Activated naive CD4-positive, alpha-beta T cell treated with anti-CD3 and anti-CD28 coated beads for 36 hours (primary cell): ENCODE data around the gene IBA57. TPM values are rescaled to one million over a fixed set of nuclear protein-coding genes. Genes with fewer than 3 reads are reported as not detected.

Experiments
- CTCF ChIA-PET: fragments of 350-600 bp; sonication (Branson Sonifier 250); formaldehyde crosslinking; loops from one replicate; lab custom pipeline; 2021; ENCODE audit warnings: antibody characterized with exemption; lab: Charles Lee
- DNase-seq: peaks from one replicate; pipeline ENCODE4 v3.0.0-alpha.2; 2020
- H3K27ac Mint-ChIP-seq: one replicate; pipeline ENCODE4 v1.8.0; 2021; ENCODE audit warnings: mild to moderate bottlenecking, mixed read lengths
- H3K27me3 Mint-ChIP-seq: one replicate; pipeline ENCODE4 v1.8.0; 2021; ENCODE audit warnings: low read depth, mixed read lengths
- H3K36me3 Mint-ChIP-seq: one replicate; pipeline ENCODE4 v1.8.0; 2021; ENCODE audit warnings: low read depth, mixed read lengths
- H3K4me1 Mint-ChIP-seq: one replicate; pipeline ENCODE4 v1.8.0; 2021; ENCODE audit warnings: low read depth, mixed read lengths
- H3K4me3 Mint-ChIP-seq: one replicate; pipeline ENCODE4 v1.8.0; 2021; ENCODE audit warnings: mild to moderate bottlenecking, moderate library complexity, mixed read lengths
- H3K9me3 Mint-ChIP-seq: one replicate; pipeline ENCODE4 v1.8.0; 2021; ENCODE audit warnings: mixed read lengths
- intact Hi-C: fragments of 100-400 bp; cut with micrococcal nuclease; formaldehyde crosslinking; loops from one replicate; pipeline ENCODE4 v1.15.1; 2023
- total RNA-seq, 2 experiments: library from RNA; stranded (reverse); gene quantifications; one replicate each; pipeline ENCODE4 v1.2.3, GENCODE V29; 2021

The IBA57 gene
- total RNA-seq, 2 experiments from 2014 or later = 4.9 to 5.5 TPM

- H3K4me1 Mint-ChIP-seq = peaks cover 25% of the 10 kb centered on the region
- H3K27me3 Mint-ChIP-seq = no peaks in the 10 kb centered on the region
- H3K4me3 Mint-ChIP-seq = peak overlapping the region; percentile 97
- intact Hi-C loops = no loop called here
- peak overlapping the region; percentile 98 for H3K27ac Mint-ChIP-seq
- no peaks in the 10 kb centered on the region for H3K9me3 Mint-ChIP-seq
- CTCF ChIA-PET = interaction anchor here (0.6 to 1.8 kb wide), 2 partner anchors 9 to 27 kb away, joined by 3 to 4 read pairs; no protein-coding TSS in a partner anchor
- DNase-seq = no peak
- peaks cover 4% of the 10 kb centered on the region for H3K36me3 Mint-ChIP-seq
These were observed 26.1 kb upstream of the IBA57 start for GRCh38 chr1:228139406-228139930.

DNA sequence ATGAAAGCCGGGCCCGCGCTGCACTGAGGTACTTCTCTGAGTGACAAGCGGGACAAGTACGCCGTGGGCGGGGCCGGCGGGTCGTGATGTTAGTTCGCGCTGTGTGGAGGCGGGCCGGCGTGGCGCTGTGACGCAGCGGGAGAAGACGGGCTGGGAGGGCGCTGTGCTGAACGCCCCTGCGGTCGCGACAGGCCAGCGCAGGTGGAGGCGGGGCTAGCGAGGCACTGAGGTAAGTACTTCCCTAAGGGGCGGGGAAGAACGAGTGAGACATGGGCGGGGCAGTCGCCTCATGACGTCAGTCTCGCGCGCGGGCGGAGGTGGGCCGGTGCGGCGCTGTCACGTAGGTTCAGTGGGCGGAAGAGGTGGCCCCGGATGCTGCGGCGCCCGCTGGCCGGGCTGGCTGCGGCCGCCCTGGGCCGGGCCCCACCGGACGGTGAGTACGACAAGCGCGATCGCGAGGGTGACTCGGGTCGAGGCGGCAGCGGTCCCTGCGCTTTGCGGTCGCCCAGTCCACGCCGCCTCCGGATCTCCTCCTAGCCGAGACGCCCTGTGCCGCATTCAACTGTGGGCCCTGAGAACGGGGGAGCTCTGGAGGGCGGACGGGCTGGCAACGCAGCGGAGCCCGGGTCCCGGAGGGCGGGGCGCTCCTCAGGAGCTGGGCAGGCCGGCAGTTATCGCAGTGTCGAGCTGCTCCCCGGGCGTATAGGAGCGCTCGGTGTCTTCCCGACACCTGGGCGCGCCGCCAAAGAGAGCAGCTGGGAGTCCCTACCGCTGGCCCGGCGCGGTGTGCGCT is 25.5 kb upstream of the IBA57 start, which contains the start of gene GUK1:
GUK1 (plus strand) TSS at position 349 of the 793 bp plus-strand sequence; CDS start at position 373, 24 bp downstream.
- Mint-ChIP-seq H3K36me3 (peaks cover 4% of the 10 kb centered on the region), H3K27ac (peak within 1 kb of the TSS; percentile 98), H3K9me3 (no peaks in the 10 kb centered on the region), H3K27me3 (no peaks in the 10 kb centered on the region), H3K4me3 (peak within 1 kb of the TSS; percentile 97), H3K4me1 (peaks cover 25% of the 10 kb centered on the region)
- CTCF ChIA-PET = interaction anchor here (0.6 to 1.8 kb wide), 5 partner anchors 9 to 145 kb away, joined by 3 to 6 read pairs (median 3); no protein-coding TSS in a partner anchor
- intact Hi-C loops = loop anchor here (1.0 to 2.0 kb wide), 9 partner anchors 9 to 323 kb away; partner anchors contain the start of genes ARF1, C1orf35, IBA57 and MRPL55
- peak; percentile 100 for DNase-seq

DNA sequence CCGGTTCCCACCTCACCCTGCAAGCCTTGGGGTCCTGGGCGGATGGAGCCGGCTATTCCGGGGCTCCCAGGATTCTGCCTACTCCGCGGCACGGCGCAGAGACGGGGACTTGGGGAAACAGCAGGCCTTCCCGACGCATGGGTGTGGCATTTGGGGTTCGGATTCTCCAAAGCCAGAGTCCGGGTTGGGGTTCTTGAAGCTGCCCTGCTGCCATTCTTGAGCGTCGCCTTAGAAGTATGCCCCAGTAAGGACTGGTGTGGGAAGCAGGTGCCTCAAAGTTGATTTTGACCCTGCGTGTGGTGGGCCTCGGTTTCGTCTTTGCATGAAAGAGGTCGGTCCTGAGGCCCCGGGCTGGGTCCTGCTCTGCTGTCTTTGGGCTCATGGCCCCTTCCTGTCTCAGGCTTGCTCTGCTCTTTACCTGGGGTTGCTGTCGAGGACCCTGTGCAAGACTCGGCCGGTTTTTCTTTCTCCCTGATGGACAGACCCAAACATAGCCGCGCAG is 24.8 kb upstream of the IBA57 start:
- peak overlapping the region; percentile 97 for H3K4me3 Mint-ChIP-seq
- H3K36me3 Mint-ChIP-seq = peaks cover 4% of the 10 kb centered on the region
- H3K9me3 Mint-ChIP-seq = no peaks in the 10 kb centered on the region
- no peaks in the 10 kb centered on the region for H3K27me3 Mint-ChIP-seq
- CTCF ChIA-PET = interaction anchor here (0.6 to 1.8 kb wide), 4 partner anchors 10 to 145 kb away, joined by 3 to 6 read pairs (median 4); no protein-coding TSS in a partner anchor
- DNase-seq = no peak
- peaks cover 25% of the 10 kb centered on the region for H3K4me1 Mint-ChIP-seq
- peak overlapping the region; percentile 93 for H3K27ac Mint-ChIP-seq
- intact Hi-C loops = loop anchor here (1.0 to 2.0 kb wide), 9 partner anchors 9 to 323 kb away; partner anchors contain the start of genes ARF1, C1orf35, IBA57 and MRPL55

GRCh38 chr1:228141226-228142044 is 24.2 kb upstream of the IBA57 start:
- peaks cover 4% of the 10 kb centered on the region for H3K36me3 Mint-ChIP-seq
- no peaks in the 10 kb centered on the region for H3K9me3 Mint-ChIP-seq
- peak overlapping the region; percentile 93 for H3K27ac Mint-ChIP-seq
- CTCF ChIA-PET = interaction anchor here (0.8 to 1.7 kb wide), 3 partner anchors 24 to 142 kb away, joined by 3 to 6 read pairs (median 3); no protein-coding TSS in a partner anchor
- intact Hi-C loops = loop anchor here (2.0 kb wide), 1 partner anchor 135 kb away; no protein-coding TSS in a partner anchor
- H3K27me3 Mint-ChIP-seq = no peaks in the 10 kb centered on the region
- DNase-seq = peak; percentile 47
- H3K4me1 Mint-ChIP-seq = peaks cover 25% of the 10 kb centered on the region
- H3K4me3 Mint-ChIP-seq = peak overlapping the region; percentile 97

DNA sequence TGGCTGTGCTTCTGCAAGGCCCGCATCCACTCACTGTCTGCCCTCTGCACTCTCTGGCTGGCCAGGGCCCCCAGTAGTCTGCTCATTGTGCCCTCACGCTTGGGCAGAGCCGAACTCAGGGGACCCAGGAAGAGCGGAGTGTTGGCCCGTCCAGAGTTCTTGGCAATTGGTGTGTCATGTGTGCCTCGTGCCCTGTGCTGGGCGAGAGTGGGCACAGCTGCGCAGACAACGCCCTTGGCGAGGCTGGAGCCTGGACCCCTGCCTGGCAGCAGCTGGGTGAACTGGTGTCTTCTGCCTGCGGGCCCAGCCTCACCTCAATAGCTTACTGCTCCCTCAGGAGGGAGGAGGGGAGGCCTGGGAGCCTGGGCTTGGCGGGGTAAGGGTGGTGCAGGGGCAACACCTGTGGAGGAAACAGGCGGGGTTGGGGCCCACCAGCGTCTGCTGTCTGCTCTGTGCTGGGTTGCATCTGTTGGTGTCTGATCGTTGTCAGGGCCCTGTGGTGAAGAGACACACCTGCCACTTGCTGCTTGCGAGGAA is 23.4 kb upstream of the IBA57 start:
- CTCF ChIA-PET = interaction anchor here (1.2 to 1.7 kb wide), 2 partner anchors 24 to 143 kb away, joined by 3 read pairs; partner anchors contain the start of gene IBA57
- H3K36me3 Mint-ChIP-seq = peaks cover 4% of the 10 kb centered on the region
- no peak for DNase-seq
- intact Hi-C loops = no loop called here
- H3K27me3 Mint-ChIP-seq = no peaks in the 10 kb centered on the region
- H3K4me3 Mint-ChIP-seq = peak overlapping the region; percentile 97
- H3K9me3 Mint-ChIP-seq = no peaks in the 10 kb centered on the region
- H3K4me1 Mint-ChIP-seq = peaks cover 25% of the 10 kb centered on the region
- H3K27ac Mint-ChIP-seq = peak overlapping the region; percentile 18

DNA sequence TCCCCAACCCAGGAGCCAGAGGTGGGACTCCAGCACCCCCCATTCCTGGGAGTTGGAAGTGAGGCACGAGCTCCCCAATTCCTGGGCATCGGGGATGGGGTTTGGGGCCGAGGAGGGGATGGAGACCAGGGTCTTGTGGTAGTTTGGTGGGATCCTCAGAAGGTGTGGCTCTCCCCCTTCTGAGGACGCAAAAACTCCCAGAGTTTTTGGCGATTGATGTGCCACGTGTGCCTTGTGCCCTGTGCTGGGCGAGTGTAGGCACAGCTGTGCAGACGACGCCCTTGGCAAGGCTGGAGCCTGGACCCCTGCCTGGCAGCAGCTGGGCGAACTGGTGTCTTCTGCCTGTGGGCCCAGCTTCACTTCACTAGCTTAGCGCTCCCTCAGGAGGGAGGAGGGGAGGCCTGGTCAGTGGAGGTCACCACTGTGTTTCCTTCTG is 22.9 kb upstream of the IBA57 start:
- Mint-ChIP-seq H3K4me1 (peaks cover 25% of the 10 kb centered on the region), H3K4me3 (peak overlapping the region; percentile 97), H3K27me3 (no peaks in the 10 kb centered on the region), H3K9me3 (no peaks in the 10 kb centered on the region), H3K36me3 (peaks cover 4% of the 10 kb centered on the region), H3K27ac (peak overlapping the region; percentile 18)
- intact Hi-C loops = no loop called here
- DNase-seq = no peak
- CTCF ChIA-PET = interaction anchor here (0.9 to 1.7 kb wide), 3 partner anchors 22 to 143 kb away, joined by 3 to 5 read pairs (median 3); partner anchors contain the start of gene IBA57

DNA sequence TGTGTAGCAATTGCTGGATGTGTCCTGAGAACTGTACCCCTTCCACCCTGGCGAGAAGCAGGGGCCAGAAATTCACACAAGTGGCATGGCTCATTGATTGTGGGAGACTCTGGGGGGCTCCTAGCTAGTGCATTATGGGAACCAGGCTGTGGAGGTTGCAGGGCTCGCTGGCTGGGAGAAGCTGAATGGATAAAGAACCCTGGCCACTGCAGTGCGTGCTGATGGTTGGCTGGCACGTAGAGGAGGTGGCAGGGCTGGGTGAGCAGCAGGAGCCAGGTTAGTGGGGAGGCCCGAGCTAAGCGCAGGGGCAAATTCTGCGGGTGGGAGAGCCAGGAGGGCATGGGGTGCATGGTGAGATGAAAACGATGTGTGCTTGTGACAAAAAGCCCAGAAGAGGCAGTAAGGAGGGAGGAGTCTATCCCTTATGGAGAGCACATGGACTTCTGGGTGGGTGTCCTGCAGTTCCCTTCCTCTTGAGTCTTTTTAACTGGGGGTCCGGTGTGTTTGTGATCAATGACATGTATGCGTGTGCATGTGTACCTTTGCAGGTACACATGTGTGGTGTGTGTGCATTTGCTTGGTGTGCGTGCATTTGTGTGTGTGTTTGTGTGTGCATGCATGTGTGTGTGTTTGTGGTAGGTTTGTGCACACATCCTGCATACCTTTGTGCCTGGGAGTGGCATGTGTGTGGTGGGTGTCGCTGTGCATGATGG is 22.0 kb upstream of the IBA57 start:
- Mint-ChIP-seq H3K36me3 (peaks cover 4% of the 10 kb centered on the region), H3K27me3 (no peaks in the 10 kb centered on the region), H3K27ac (no peak overlapping the region), H3K9me3 (no peaks in the 10 kb centered on the region), H3K4me1 (peaks cover 25% of the 10 kb centered on the region), H3K4me3 (peak overlapping the region; percentile 20)
- DNase-seq = no peak
- CTCF ChIA-PET = interaction anchor here (0.9 to 1.7 kb wide), 2 partner anchors 21 to 144 kb away, joined by 3 to 5 read pairs; no protein-coding TSS in a partner anchor
- intact Hi-C loops = no loop called here

- intact Hi-C loops = no loop called here
- peaks cover 4% of the 10 kb centered on the region for H3K36me3 Mint-ChIP-seq
- H3K9me3 Mint-ChIP-seq = no peaks in the 10 kb centered on the region
- no peaks in the 10 kb centered on the region for H3K27me3 Mint-ChIP-seq
- no peak for DNase-seq
- CTCF ChIA-PET = interaction anchor here (0.7 kb wide), 1 partner anchor 10 kb away, joined by 3 read pairs; no protein-coding TSS in a partner anchor
- no peak overlapping the region for H3K4me3 Mint-ChIP-seq
- peaks cover 25% of the 10 kb centered on the region for H3K4me1 Mint-ChIP-seq
- no peak overlapping the region for H3K27ac Mint-ChIP-seq
These were observed 21.2 kb upstream of the IBA57 start for GRCh38 chr1:228144193-228144992.

DNA sequence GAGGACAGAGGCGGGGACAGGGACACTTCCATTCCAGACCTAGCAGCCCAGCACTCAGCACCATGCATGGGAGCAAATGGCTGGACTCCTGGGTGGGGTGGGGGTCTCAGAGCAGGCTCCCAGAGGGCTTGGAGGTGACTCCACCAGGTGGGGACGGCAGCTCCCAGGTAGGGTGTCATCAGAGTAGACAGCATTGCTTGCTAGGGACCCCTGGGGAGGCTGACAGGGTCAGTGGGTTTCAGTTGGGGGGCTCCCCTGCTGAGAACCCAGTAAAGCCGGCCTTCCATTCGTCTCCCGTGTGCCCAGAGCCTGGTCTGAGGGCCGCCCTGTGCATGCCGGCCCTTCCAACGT is 20.6 kb upstream of the IBA57 start:
- intact Hi-C loops = no loop called here
- CTCF ChIA-PET = interaction anchor here (0.7 kb wide), 1 partner anchor 9 kb away, joined by 3 read pairs; no protein-coding TSS in a partner anchor
- peaks cover 25% of the 10 kb centered on the region for H3K4me1 Mint-ChIP-seq
- H3K9me3 Mint-ChIP-seq = no peaks in the 10 kb centered on the region
- no peak overlapping the region for H3K27ac Mint-ChIP-seq
- no peaks in the 10 kb centered on the region for H3K27me3 Mint-ChIP-seq
- no peak for DNase-seq
- H3K36me3 Mint-ChIP-seq = peaks cover 4% of the 10 kb centered on the region
- H3K4me3 Mint-ChIP-seq = no peak overlapping the region
